OCI-LY3 (cell line): ENCODE data around the gene LIPJ.

Source experiments
- H2AFZ ChIP-seq: fragments of 200-600, 300-600 bp; shearing (Covaris generic); 2 replicates; pipeline ENCODE4 v1.6.0; 2014; ENCODE audit warnings: antibody characterized with exemption, low read depth, low read length
- H3K27ac ChIP-seq: fragments of 200-600, 300-600 bp; sonication (generic); 2 replicates; pipeline ENCODE4 v1.5.1; 2014; ENCODE audit warnings: mild to moderate bottlenecking, low read length, moderate library complexity, mixed read lengths
- H3K27me3 ChIP-seq: fragments of 200-600, 300-600 bp; sonication (generic); 2 replicates; pipeline ENCODE4 v1.6.1; 2014; ENCODE audit warnings: low read depth, low read length, mixed read lengths
- H3K36me3 ChIP-seq: fragments of 200-600, 300-600 bp; sonication (generic); replicated peaks from 2 replicates; pipeline ENCODE3; 2014; ENCODE audit warnings: low read depth, low read length, mixed read lengths
- H3K4me1 ChIP-seq: fragments of 300-600, 200-600 bp; sonication (generic); 2 replicates; pipeline ENCODE4 v1.6.1; 2014; ENCODE audit warnings: low read length, mixed read lengths
- H3K4me2 ChIP-seq: fragments of 200-600, 300-600 bp; sonication (generic); 2 replicates; pipeline ENCODE4 v1.6.1; 2014; ENCODE audit warnings: low read length, mixed read lengths
- H3K4me3 ChIP-seq: fragments of 300-600, 200-600 bp; sonication (generic); 2 replicates; pipeline ENCODE4 v1.5.1; 2014; ENCODE audit warnings: antibody characterized with exemption, mild to moderate bottlenecking, low read length, moderate library complexity
- H3K79me2 ChIP-seq: fragments of 300-600, 200-600 bp; shearing (Covaris generic); 2 replicates; pipeline ENCODE4 v1.6.1; 2014; ENCODE audit warnings: mild to moderate bottlenecking, low read length, mixed read lengths
- H3K9ac ChIP-seq: fragments of 300-600, 200-600 bp; shearing (Covaris generic); 2 replicates; pipeline ENCODE4 v1.6.0; 2014; ENCODE audit warnings: mild to moderate bottlenecking, low read length, moderate library complexity
- H3K9me3 ChIP-seq: fragments of 200-600, 300-600 bp; shearing (Covaris generic); 2 replicates; pipeline ENCODE4 v1.6.1; 2014; ENCODE audit warnings: low read length, mixed read lengths; ENCODE audit not compliant: insufficient read depth
- H4K20me1 ChIP-seq: fragments of 200-600, 300-600 bp; sonication (generic); 2 replicates; pipeline ENCODE4 v1.6.1; 2016; ENCODE audit warnings: low read length, mixed read lengths; ENCODE audit not compliant: insufficient read depth
- CTCF ChIP-seq: fragments of 200-600, 300-600 bp; sonication (generic); IDR thresholded peaks from 2 replicates; pipeline ENCODE4 v1.5.1; 2014; ENCODE audit warnings: antibody characterized with exemption, low read length, low read depth
- EZH2phosphoT487 ChIP-seq: fragments of 200-600 bp; shearing (Covaris generic); IDR thresholded peaks from 2 replicates; pipeline ENCODE4 v1.6.1; 2018; ENCODE audit warnings: antibody characterized with exemption, mixed run types, low read depth

LIPJ gene

GRCh38 chr10:88620441-88620840, 33.9 kb downstream of the LIPJ start:
- no peaks in the 10 kb centered on the region for H3K79me2 ChIP-seq
- H4K20me1 ChIP-seq = no peaks in the 10 kb centered on the region
- TF ChIP-seq EZH2phosphoT487 (no peak), CTCF (no peak)
- H3K9me3 ChIP-seq = no peaks in the 10 kb centered on the region
- no peaks in the 10 kb centered on the region for H3K27me3 ChIP-seq
- no peak overlapping the region for H3K4me3 ChIP-seq
- no peak overlapping the region for H3K4me2 ChIP-seq
- no peak overlapping the region for H3K9ac ChIP-seq
- H3K36me3 ChIP-seq = no peaks in the 10 kb centered on the region
- no peak overlapping the region for H3K27ac ChIP-seq
- H3K4me1 ChIP-seq = no peaks in the 10 kb centered on the region; the same call in 1 of the 2 replicates
- no peak overlapping the region for H2AFZ ChIP-seq

GRCh38 chr10:88623835-88624234, 37.3 kb downstream of the LIPJ start:
- H3K27me3 ChIP-seq = no peaks in the 10 kb centered on the region
- no peak overlapping the region for H2AFZ ChIP-seq
- H3K27ac ChIP-seq = no peak overlapping the region
- H3K4me1 ChIP-seq = no peaks in the 10 kb centered on the region; the same call in 1 of the 2 replicates
- H3K9me3 ChIP-seq = no peaks in the 10 kb centered on the region
- H3K36me3 ChIP-seq = no peaks in the 10 kb centered on the region
- no peak overlapping the region for H3K4me3 ChIP-seq
- no peaks in the 10 kb centered on the region for H4K20me1 ChIP-seq
- H3K4me2 ChIP-seq = no peak overlapping the region
- TF ChIP-seq EZH2phosphoT487 = no peak
- TF ChIP-seq CTCF = no peak
- H3K79me2 ChIP-seq = no peaks in the 10 kb centered on the region
- H3K9ac ChIP-seq = no peak overlapping the region

GRCh38 chr10:88624840-88625239, 38.3 kb downstream of the LIPJ start:
- H3K36me3 ChIP-seq = no peaks in the 10 kb centered on the region
- no peak overlapping the region for H2AFZ ChIP-seq
- no peaks in the 10 kb centered on the region for H4K20me1 ChIP-seq
- no peaks in the 10 kb centered on the region for H3K27me3 ChIP-seq
- H3K4me2 ChIP-seq = no peak overlapping the region
- H3K27ac ChIP-seq = no peak overlapping the region
- no peak overlapping the region for H3K9ac ChIP-seq
- no peaks in the 10 kb centered on the region for H3K79me2 ChIP-seq
- TF ChIP-seq EZH2phosphoT487 (no peak), CTCF (no peak)
- no peaks in the 10 kb centered on the region; the same call in 1 of the 2 replicates for H3K4me1 ChIP-seq
- H3K4me3 ChIP-seq = no peak overlapping the region
- no peaks in the 10 kb centered on the region for H3K9me3 ChIP-seq

- Histone ChIP-seq H3K79me2 (no peaks in the 10 kb centered on the region), H3K9ac (no peak overlapping the region), H4K20me1 (no peaks in the 10 kb centered on the region), H3K27ac (no peak overlapping the region), H3K4me3 (no peak overlapping the region), H3K4me2 (no peak overlapping the region), H2AFZ (no peak overlapping the region), H3K36me3 (peaks cover 8% of the 10 kb centered on the region), H3K4me1 (peaks cover 32% of the 10 kb centered on the region), H3K27me3 (no peaks in the 10 kb centered on the region), H3K9me3 (no peaks in the 10 kb centered on the region)
- TF ChIP-seq EZH2phosphoT487 = no peak
- no peak for TF ChIP-seq CTCF
These were observed 53.6 kb downstream of the LIPJ start for GRCh38 chr10:88640186-88640585.
